HCT116 (cell line): Measurements from ENCODE around the gene SPON1. TPM values are rescaled to one million over a fixed set of nuclear protein-coding genes. Genes with fewer than 3 reads are reported as not detected.

Experiments used
- ATAC-seq: fragments of 200-7000 bp; cut with Tn5 transposase; 2 replicates; pipeline ENCODE4 v1.9.1; 2020; ENCODE audit warnings: mild to moderate bottlenecking, moderate library complexity
- BruUV-seq: library from RNA; stranded (reverse); fragments of 400-500 nt; replicated peaks from 2 replicates; lab custom pipeline; 2021; lab: Mats Ljungman, UMichigan
- CTCF ChIA-PET: fragments of 300-600 bp; sonication (Branson Sonifier 250); formaldehyde crosslinking; loops from one replicate; lab custom pipeline; 2021; ENCODE audit warnings: antibody characterized with exemption; lab: Charles Lee
- POLR2A ChIA-PET: fragments of 300-600, 350-600 bp; sonication (Branson Sonifier 250); formaldehyde crosslinking; loops from one replicate; lab custom pipeline; 2021; ENCODE audit warnings: antibody characterized with exemption; lab: Charles Lee
- RAD21 ChIA-PET, 2 experiments: fragments of 300-600 bp; sonication (Branson Sonifier 250); formaldehyde crosslinking; loops; one replicate each; lab custom pipeline; 2023; ENCODE audit warnings: low total read pairs in 2 of 2; ENCODE audit not compliant: uncharacterized antibody in 2 of 2, unreplicated experiment in 2 of 2, low non-redundant PET in 1 of 2; lab: Charles Lee
- DNase-seq: peaks from one replicate; pipeline ENCODE4 v3.0.0-alpha.2; 2010; ENCODE audit warnings: low read depth, low spot score
- H2AFZ ChIP-seq: fragments of 200-600 bp; shearing (Covaris generic), sonication (generic); 2 replicates; pipeline ENCODE4 v1.6.1; 2017; ENCODE audit warnings: low read depth, mixed run types, mixed read lengths, antibody characterized with exemption, low read length; ENCODE audit not compliant: poor library complexity, severe bottlenecking
- H3K27ac ChIP-seq: 2 replicates; pipeline ENCODE4 v1.5.1; 2012; ENCODE audit warnings: low read depth, low read length
- H3K27me3 ChIP-seq: fragments of 200-600 bp; sonication (generic); 2 replicates; pipeline ENCODE4 v1.6.1; 2016; ENCODE audit warnings: mixed run types, low read length, mixed read lengths; ENCODE audit not compliant: insufficient read depth
- H3K36me3 ChIP-seq, 2 experiments: fragments of 200-500 bp in 1 of 2; fragments of 200-600 bp in 1 of 2; sonication (Bioruptor generic) in 1 of 2; sonication (generic) in 1 of 2; 2 replicates each; pipeline versions ENCODE4 v1.5.1 to v1.6.1; 2014 to 2016; ENCODE audit warnings: low read length in 2 of 2, inconsistent platforms in 1 of 2, mixed read lengths in 1 of 2, mixed run types in 1 of 2; ENCODE audit not compliant: insufficient read depth in 2 of 2, control insufficient read depth in 1 of 2
- H3K4me1 ChIP-seq, 2 experiments: fragments of 200-600 bp in 1 of 2; sonication (generic) in 1 of 2; 2 replicates each; pipeline versions ENCODE4 v1.5.1 to v1.6.1; 2012 to 2017; ENCODE audit warnings: low read length in 2 of 2, inconsistent platforms in 1 of 2, mild to moderate bottlenecking in 1 of 2, mixed read lengths in 1 of 2, mixed run types in 1 of 2, moderate library complexity in 1 of 2; ENCODE audit not compliant: insufficient read depth in 2 of 2, control insufficient read depth in 1 of 2
- H3K4me2 ChIP-seq: fragments of 200-600 bp; sonication (generic); 2 replicates; pipeline ENCODE4 v1.6.1; 2017; ENCODE audit warnings: mixed run types, low read length, mixed read lengths
- H3K4me3 ChIP-seq, 2 experiments: fragments of 200-600 bp in 1 of 2; sonication (generic) in 1 of 2; replicated peaks in 1 of 2; 2 replicates each; pipeline ENCODE4 v1.5.1; 2011 to 2016; ENCODE audit warnings: low read length in 2 of 2, control low read depth in 1 of 2, low read depth in 1 of 2, mild to moderate bottlenecking in 1 of 2, mixed read lengths in 1 of 2, mixed run types in 1 of 2
- H3K79me2 ChIP-seq: fragments of 200-600 bp; sonication (generic); 2 replicates; pipeline ENCODE4 v1.6.1; 2017; ENCODE audit warnings: mild to moderate bottlenecking, mixed run types, low read length, moderate library complexity, mixed read lengths; ENCODE audit not compliant: insufficient read depth
- H3K9ac ChIP-seq: fragments of 200-600 bp; sonication (generic); 2 replicates; pipeline ENCODE4 v1.6.1; 2016; ENCODE audit warnings: low read length, mixed read lengths
- H3K9me2 ChIP-seq: fragments of 200-600 bp; sonication (generic), shearing (Covaris generic); 2 replicates; pipeline ENCODE4 v1.6.1; 2017; ENCODE audit warnings: mixed run types, mild to moderate bottlenecking, moderate library complexity; ENCODE audit not compliant: insufficient read depth
- H3K9me3 ChIP-seq, 2 experiments: fragments of 200-500 bp in 1 of 2; fragments of 200-600 bp in 1 of 2; sonication (Bioruptor generic) in 1 of 2; sonication (generic) in 1 of 2; 2 replicates each; pipeline ENCODE4 v1.6.1; 2014 to 2017; ENCODE audit warnings: low read length in 2 of 2, mixed read lengths in 2 of 2, inconsistent platforms in 1 of 2, low read depth in 1 of 2, mild to moderate bottlenecking in 1 of 2, mixed run types in 1 of 2, moderate library complexity in 1 of 2; ENCODE audit not compliant: control insufficient read depth in 1 of 2, insufficient read depth in 1 of 2
- H4K20me1 ChIP-seq: fragments of 200-600 bp; sonication (generic), shearing (Covaris generic); 2 replicates; pipeline ENCODE4 v1.6.1; 2017; ENCODE audit warnings: mixed run types, mild to moderate bottlenecking, moderate library complexity; ENCODE audit not compliant: insufficient read depth
- CEBPB ChIP-seq: IDR thresholded peaks from 2 replicates; pipeline ENCODE4 v1.6.1; 2012; ENCODE audit warnings: low read depth
- CTCF ChIP-seq, 3 experiments: fragments of 200-600 bp in 1 of 3; sonication (generic) in 1 of 3; IDR thresholded peaks in 2 of 3; conservative IDR thresholded peaks in 1 of 3; 2 replicates each; pipeline ENCODE4 v1.5.1; 2012 to 2017; ENCODE audit warnings: low read depth in 2 of 3, low read length in 2 of 3, antibody characterized with exemption in 1 of 3, borderline replicate concordance in 1 of 3, control low read depth in 1 of 3, mild to moderate bottlenecking in 1 of 3, mixed read lengths in 1 of 3, mixed run types in 1 of 3, moderate library complexity in 1 of 3; ENCODE audit not compliant: insufficient read depth in 1 of 3
- EGR1 ChIP-seq: IDR thresholded peaks from 2 replicates; pipeline ENCODE4 v1.6.1; 2012; ENCODE audit warnings: low read depth
- FOSL1 ChIP-seq: IDR thresholded peaks from 2 replicates; pipeline ENCODE4 v1.6.1; 2012; ENCODE audit warnings: low read depth
- POLR2AphosphoS5 ChIP-seq: IDR thresholded peaks from 2 replicates; pipeline ENCODE4 v1.6.1; 2011; ENCODE audit warnings: mild to moderate bottlenecking, low read depth, low read length, moderate library complexity
- RAD21 ChIP-seq: IDR thresholded peaks from 2 replicates; pipeline ENCODE4 v1.6.1; 2012; ENCODE audit warnings: low read depth, mild to moderate bottlenecking
- REST ChIP-seq: IDR thresholded peaks from 2 replicates; pipeline ENCODE4 v1.6.1; 2012; ENCODE audit warnings: low read depth
- SP1 ChIP-seq: IDR thresholded peaks from 2 replicates; pipeline ENCODE4 v1.6.1; 2012; ENCODE audit warnings: low read depth
- SRF ChIP-seq: IDR thresholded peaks from 2 replicates; pipeline ENCODE4 v1.6.1; 2012; ENCODE audit warnings: low read depth
- ZNF274 ChIP-seq: fragments of 200-500 bp; sonication (Bioruptor generic); IDR thresholded peaks from 2 replicates; pipeline ENCODE4 v1.6.1; 2014; ENCODE audit warnings: mild to moderate bottlenecking, low read depth, low read length, inconsistent platforms
- intact Hi-C: fragments of 100-400 bp; cut with micrococcal nuclease; formaldehyde crosslinking; loops from 2 replicates; pipeline ENCODE4 v1.10.0; 2022
- total RNA-seq: library from RNA; stranded (reverse); gene quantifications from one replicate; pipeline ENCODE4 v1.2.1, GENCODE V29; 2021; ENCODE audit not compliant: unreplicated experiment
- TF ChIP-seq, protein P1 (sequence below): IDR thresholded peaks from 2 replicates; pipeline ENCODE4 v1.6.1; 2012
- TF ChIP-seq, protein P2 (sequence below): IDR thresholded peaks from 2 replicates; pipeline ENCODE4 v1.6.1; 2012
- TF ChIP-seq, protein P3 (sequence below): IDR thresholded peaks from 2 replicates; pipeline ENCODE4 v1.6.1; 2011; ENCODE audit warnings: mild to moderate bottlenecking, low read length, moderate library complexity; ENCODE audit not compliant: insufficient replicate concordance; ENCODE audit errors: extremely low read depth

The SPON1 gene
- total RNA-seq, 1 experiment from 2014 or later, result 0.17 TPM

GRCh38 chr11:14117632-14118031 lies 155.1 kb downstream of the SPON1 start:
- DNase-seq (no peak), ATAC-seq (no peak)
- Histone ChIP-seq H3K27ac (no peak overlapping the region), H2AFZ (no peak overlapping the region), H3K4me3 (no peak overlapping the region), H3K9me2 (no peaks in the 10 kb centered on the region), H3K4me1 (no peaks in the 10 kb centered on the region), H3K36me3 (no peaks in the 10 kb centered on the region), H3K9me3 (no peaks in the 10 kb centered on the region), H3K4me2 (no peak overlapping the region)
- intact Hi-C loops, result no loop called here
- BruUV-seq, result no TSS peak
- RAD21 ChIA-PET, result no interaction called here
- TF ChIP-seq, protein P1, sequence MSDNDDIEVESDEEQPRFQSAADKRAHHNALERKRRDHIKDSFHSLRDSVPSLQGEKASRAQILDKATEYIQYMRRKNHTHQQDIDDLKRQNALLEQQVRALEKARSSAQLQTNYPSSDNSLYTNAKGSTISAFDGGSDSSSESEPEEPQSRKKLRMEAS, result no peak
- TF ChIP-seq CEBPB (no peak), RAD21 (no peak), EGR1 (no peak), POLR2AphosphoS5 (no peak), REST (no peak), FOSL1 (no peak), SRF (no peak), SP1 (no peak), ZNF274 (no peak), CTCF (IDR thresholded peaks at IDR 0.05 in 2 of 3, conservative IDR thresholded peaks at IDR 0.05 in 1 of 3; ENCODE audit: borderline replicate concordance in 1 of 3, insufficient read depth in 1 of 3, low read depth in 2 of 3, low read length in 2 of 3) (no peak)
- TF ChIP-seq, protein P2, sequence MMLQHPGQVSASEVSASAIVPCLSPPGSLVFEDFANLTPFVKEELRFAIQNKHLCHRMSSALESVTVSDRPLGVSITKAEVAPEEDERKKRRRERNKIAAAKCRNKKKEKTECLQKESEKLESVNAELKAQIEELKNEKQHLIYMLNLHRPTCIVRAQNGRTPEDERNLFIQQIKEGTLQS, result no peak
- TF ChIP-seq, protein P3, sequence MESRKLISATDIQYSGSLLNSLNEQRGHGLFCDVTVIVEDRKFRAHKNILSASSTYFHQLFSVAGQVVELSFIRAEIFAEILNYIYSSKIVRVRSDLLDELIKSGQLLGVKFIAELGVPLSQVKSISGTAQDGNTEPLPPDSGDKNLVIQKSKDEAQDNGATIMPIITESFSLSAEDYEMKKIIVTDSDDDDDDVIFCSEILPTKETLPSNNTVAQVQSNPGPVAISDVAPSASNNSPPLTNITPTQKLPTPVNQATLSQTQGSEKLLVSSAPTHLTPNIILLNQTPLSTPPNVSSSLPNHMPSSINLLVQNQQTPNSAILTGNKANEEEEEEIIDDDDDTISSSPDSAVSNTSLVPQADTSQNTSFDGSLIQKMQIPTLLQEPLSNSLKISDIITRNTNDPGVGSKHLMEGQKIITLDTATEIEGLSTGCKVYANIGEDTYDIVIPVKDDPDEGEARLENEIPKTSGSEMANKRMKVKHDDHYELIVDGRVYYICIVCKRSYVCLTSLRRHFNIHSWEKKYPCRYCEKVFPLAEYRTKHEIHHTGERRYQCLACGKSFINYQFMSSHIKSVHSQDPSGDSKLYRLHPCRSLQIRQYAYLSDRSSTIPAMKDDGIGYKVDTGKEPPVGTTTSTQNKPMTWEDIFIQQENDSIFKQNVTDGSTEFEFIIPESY, result no peak
- TF ChIP-seq, all 23 proteins: peak for 0
- H4K20me1 ChIP-seq, result no peaks in the 10 kb centered on the region
- no peaks in the 10 kb centered on the region for H3K27me3 ChIP-seq
- no peaks in the 10 kb centered on the region for H3K79me2 ChIP-seq
- POLR2A ChIA-PET, result no interaction called here
- CTCF ChIA-PET, result interaction anchor here (1.0 kb wide), 1 partner anchor 9 kb away, joined by 3 read pairs; no protein-coding TSS in a partner anchor
- H3K9ac ChIP-seq, result no peak overlapping the region
